Brain pericyte (primary cell): ENCODE results near the gene CDK3.
"Not testable (repeated sequence)": the region's sequence is repeated elsewhere in the genome, so short reads cannot be mapped to it uniquely, and the experiment has no call there.

Source experiments
- DNase-seq: peaks from one replicate; pipeline ENCODE4 v3.0.0-alpha.2; 2012; ENCODE audit warnings: low read depth, low spot score

The CDK3 gene

DNA sequence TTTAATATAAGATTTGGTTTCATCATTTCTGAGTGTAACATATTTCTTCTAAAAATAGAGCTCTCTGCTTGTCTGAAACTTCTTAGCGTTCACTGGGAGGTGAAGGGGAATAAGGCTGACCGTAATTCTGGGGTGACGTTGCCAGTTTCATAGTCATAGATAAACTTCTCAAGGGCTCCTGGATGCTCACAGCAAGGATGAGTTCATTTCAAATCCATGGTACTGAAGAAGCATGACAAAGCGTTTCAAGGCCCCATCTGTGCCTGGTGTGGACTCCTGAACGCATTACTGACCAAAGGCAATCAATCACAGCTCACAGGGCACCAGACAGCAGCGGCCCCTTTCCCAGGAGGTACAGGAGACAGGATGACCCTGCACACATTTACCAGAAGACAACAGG lies 38.5 kb downstream of the CDK3 start:
- no peak for DNase-seq

DNA sequence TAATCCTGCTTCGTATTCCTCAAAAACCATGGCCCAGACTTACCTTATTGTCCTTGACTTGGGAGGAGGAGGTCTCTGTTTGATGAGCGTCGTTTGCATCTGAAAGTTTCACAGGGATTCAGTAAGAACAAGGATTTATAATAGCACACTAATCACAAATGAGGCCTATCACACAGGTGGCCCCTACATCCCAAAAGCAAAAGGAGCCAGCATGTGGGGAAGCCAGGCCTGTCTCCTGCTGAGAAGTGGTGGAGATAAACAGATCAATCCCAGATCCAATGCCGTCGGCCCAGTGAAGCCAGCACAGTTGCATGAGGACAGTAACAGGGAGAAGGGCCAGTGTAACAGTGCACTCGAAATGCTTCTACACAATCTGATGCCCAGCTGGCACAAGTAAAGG lies 39.7 kb downstream of the CDK3 start:
- DNase-seq: no peak

DNA sequence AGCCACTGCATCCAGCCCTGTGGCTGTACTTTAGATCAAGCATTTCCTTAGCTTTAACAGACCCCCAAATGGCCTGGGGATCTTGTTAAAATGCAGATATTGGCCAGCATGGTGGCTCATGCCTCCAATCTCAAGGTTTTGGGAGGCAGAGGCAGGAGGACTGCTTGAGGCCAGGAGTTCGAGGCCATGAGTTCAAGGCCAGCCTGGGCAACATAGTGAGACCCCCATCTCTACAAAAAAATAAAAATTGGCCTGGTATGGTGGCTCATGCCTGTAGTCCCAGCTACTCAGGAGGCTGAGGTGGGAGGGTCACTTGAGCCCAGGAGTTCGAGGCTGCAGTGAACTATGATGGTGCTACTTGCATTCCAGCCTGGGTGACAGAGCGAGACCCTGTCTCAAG lies 42.2 kb downstream of the CDK3 start:
- DNase-seq: not testable (repeated sequence)

DNA sequence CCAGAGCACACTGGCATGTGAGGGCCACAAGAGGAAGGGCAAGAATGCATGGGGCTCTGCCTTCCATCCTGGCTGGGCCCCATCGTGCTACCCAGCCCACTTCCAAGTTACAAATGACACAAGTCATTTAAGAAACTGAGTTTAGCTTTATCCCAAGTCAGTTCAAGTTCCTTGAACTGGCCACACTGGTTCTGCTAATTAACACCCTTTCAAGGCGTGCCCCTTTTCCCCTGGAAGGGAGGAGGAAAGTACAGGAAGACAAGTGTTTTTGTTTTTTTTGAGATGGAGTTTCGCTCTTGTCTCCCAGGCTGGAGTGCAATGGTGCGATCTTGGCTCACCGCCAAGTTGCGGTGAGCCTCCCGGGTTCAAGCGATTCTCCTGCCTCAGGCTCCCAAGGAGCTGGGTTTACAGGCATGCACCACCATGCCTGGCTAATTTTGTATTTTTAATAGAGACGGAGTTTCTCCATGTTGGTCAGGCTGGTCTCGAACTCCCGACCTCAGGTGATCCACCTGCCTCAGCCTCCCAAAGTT lies 43.9 kb downstream of the CDK3 start:
- DNase-seq: not testable (repeated sequence)

DNA sequence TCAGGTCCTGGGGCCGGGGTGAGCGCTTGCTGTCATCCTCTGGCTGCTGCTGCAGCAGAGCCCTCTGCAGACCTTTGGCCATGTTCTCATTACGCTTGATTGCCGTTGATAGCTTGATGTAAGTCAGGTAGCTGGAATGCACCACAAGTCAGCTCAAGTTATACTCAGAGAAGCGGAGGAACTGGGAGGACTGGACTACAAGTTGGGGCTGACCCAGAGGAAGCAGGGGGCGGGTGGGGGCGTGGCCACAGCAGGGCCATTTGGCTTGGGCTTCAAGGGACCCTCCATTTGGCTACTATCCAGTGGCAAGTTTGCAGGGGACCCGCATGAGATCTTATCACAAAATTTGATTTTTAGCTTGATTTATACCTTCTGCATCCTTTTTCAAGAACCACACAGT lies 45.4 kb downstream of the CDK3 start:
- no peak for DNase-seq

DNA sequence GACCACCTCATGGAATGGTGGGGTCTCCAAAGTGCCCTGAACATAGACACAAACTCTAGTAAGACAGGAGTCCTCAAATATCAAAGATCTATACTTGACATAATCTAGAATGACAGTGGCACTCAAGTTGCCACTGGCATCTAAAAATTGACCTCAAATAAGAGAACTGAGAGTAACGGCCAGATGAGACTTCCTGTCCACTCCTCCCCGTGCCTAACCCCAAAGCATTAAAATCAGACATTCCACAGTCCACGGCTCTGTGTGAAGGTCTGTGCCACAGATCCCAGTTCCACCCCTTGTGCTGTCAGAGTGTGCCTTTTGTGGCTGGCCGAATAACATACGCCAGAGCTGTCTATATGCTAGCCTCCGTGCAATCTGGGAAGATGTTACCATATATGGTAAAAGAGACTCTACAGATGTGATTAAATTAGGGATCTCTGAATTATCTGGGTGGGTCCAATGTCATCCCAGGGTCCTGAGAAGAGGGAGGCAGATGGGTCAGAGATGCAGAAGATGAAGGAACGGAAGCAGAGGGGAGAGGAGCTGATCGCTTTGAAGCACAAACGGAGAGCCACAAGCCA lies 47.5 kb downstream of the CDK3 start:
- no peak for DNase-seq

DNA sequence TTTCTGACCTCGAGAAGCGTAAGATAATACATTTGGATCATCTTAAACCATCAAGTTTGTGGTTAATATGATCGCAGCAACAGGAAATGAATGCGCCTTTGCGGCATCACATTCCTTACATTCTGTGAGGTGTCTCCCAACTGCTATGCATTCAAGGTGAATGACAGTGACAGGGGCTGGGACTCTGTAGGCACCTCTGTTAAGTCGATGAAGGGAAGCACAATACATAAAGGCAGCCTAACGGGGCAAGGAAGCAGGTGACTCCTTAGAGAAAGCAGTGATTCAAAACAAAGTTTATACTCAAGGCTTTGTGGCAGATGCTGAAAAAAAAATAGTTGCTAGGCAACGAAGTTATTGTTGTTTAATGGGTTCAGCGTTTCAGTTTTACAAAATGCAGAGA lies 48.1 kb downstream of the CDK3 start:
- DNase-seq: no peak

DNA sequence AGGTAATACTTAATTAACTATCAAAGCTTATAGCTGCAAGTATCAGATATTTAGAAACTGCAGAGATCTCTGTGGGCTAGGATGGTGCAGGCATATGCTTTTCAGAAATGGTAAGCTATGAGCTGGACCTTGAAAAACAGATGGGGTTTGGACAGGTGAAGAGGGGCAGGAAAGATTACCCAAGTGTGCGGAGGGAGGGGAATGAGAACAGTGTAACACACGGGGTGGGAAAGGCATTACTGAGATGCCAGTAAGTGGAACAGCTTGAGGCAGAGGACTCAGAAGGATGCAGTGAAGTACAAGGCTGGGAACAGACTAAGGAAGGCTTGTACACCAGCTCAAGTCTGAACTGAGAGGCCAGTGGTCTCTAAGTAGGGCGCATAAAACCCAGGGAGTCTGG lies 48.6 kb downstream of the CDK3 start:
- DNase-seq: no peak

DNA sequence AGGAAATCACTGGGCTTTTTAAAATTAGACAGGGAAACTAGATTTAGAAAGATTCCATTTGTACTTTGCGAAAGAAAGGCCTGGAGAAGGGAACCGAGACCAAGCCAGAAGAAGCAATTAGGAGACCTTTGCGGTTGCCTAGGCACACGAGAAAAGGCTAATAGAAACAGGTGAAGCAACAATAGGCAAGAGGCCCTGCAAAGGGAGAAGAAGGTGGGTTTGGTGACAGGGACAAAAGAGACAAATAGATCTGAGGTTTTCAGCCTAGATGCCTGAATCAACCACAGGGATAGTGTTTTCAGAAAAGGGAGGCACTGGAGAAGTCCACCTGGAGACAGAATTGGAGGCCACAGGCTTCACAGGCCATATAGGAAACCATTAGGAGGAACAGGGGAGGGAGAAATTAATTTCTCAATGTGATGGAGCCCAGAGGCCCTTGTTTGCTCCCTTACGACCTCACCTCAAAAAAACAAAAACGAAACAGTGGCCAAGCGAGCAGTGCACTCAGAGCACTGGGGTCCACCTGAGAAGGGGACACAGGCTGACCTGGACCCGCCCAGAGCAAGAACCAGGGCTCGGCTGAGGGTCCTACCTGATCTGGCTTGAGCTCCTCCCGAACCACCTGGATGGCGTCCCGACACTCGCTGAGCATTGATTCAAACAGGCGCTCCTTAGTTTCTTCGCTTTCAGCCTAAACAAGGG lies 49.3 kb downstream of the CDK3 start:
- DNase-seq: no peak

DNA sequence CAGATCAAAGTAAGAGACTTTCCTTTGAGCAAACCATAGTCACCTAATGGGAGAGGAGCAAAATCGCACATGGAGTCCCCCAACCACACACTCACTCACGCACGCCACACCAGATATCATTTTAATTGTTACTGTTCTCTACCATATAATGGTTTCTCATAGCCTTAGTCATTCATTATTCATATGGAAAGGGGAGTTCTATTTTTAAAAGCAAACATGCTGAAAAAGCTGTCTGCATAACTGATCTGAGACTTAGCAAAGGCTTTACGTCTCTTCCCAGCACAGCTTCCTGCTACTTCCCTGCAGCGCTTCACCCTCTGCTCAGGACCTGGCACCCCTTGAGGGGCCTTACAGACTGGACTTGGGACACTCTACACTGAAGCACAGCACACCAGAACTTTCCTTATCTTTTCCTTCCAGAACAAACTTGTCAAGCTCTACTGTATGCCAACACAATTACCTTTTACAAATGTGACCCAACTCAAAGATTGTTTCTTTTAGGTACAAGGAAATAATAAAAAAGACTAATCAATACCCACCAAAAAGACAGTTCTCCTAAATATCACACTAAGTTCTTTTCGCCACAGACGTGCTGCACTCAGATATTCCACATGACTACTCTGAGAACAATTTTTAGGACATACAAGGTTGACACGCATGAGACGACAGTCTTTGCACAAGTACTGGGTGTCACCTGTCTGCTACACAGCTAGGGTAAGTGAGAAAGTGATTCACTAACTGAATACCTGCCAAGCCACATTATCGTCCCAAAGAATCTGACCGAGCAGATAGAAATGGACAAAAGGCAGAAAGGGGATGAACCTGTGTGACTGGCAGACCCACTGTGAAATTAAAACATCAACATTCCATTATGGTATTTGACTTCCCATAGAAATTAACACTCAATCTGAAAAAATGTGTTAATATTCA lies 50.1 kb downstream of the CDK3 start:
- DNase-seq: no peak

DNA sequence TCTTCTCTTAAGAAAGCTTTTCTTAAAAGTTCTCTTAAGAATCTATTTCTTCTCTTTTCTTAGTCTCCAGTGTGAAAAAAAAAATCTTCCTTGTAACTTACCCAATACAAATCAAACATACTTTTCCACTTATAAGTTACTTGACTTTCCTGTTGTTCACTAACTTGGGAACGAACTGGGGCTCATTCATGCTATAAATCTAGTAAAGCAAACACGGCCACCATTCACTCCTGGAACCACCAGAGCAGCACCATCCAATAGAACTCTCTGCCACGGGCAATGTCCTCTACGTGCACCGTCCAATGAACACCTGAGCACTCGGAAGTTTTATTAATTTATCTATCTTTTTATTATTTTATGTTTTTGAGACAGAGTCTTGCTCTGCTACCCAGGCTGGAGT lies 50.9 kb downstream of the CDK3 start:
- DNase-seq: no peak

DNA sequence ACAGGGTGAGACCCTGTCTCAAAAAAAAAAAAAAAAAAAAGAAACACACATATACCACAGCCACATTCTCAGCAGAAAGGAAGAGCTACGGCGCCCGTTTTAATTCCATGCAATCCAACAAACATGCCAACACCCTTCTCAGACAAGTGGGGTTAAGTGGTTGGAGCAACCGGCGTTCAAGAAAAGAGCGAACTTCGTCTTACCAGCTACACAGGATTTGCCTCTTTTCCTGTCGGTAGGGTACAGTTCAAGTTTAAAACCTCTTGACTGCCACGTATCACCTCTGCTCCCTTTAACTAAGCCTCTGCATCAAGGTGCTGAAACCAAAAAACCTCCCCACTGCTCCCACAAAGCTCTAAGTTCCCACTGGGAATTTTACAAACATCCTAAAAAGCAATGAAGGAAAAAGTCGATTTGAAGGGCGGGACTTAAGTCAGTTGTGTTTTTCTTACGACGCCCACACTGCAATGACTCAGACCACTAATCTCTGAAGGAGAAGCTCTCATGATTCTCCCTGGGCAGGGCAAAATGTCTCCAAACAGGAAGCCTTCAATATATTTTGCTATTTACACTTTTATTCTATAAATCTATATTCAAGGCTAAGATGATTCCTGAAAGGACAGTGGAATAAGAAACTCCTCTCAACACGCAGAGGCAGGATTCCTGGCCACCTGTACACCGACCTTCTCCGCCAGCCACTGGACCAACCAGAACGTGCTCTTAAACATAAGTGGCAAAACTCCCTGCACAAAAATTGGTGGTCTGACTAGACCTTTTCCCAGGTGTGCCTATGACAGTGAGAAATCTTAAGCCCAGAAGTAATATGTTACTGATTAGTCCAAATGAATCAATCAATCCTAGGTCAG lies 52.8 kb downstream of the CDK3 start:
- no peak for DNase-seq

DNA sequence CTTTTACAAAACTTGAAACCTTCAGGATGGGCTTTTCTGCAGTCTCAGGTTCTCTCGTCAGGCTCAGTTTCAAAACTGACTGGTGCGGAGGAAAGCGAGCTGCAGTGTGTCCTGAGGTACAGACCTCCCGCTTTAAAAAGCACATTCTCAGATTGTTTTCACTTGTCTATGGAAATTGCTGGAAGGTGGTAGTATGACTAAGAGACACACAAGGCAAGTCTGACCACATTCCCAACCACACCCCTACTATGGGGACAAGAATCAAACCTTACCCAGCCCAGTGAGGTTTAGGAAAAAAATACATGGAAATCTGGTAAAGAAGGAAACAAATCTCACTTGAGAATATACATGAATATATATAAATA lies 53.4 kb downstream of the CDK3 start:
- DNase-seq: no peak
